GM23338 (cell line): ENCODE results near the gene KIF24. TPM values are rescaled to one million over a fixed set of nuclear protein-coding genes. Genes with fewer than 3 reads are reported as not detected.

Experiments used
- ATAC-seq: fragments of 200-7000 bp; cut with Tn5 transposase; 3 replicates; pipeline ENCODE4 v1.9.1; 2020
- DNase-seq: peaks from one replicate; pipeline ENCODE4 v3.0.0-alpha.2; 2015; ENCODE audit warnings: low spot score
- H2AFZ ChIP-seq: fragments of 200-600 bp; sonication (generic); 2 replicates; pipeline ENCODE4 v1.8.0; 2016; ENCODE audit warnings: antibody characterized with exemption, mild to moderate bottlenecking, moderate library complexity
- H3F3A ChIP-seq: fragments of 200-600 bp; sonication (generic); replicated peaks from 2 replicates; pipeline ENCODE4 v1.8.0; 2017; ENCODE audit warnings: antibody characterized with exemption, mixed run types, low read depth
- H3K27ac ChIP-seq: fragments of 200-600 bp; sonication (generic); 2 replicates; pipeline ENCODE4 v1.6.1; 2016; ENCODE audit warnings: low read depth
- H3K27me3 ChIP-seq: fragments of 200-600 bp; sonication (generic); 2 replicates; pipeline ENCODE4 v1.8.0; 2016; ENCODE audit warnings: mild to moderate bottlenecking, mixed run types, moderate library complexity; ENCODE audit not compliant: insufficient read depth
- H3K36me3 ChIP-seq: fragments of 200-600 bp; sonication (generic); 2 replicates; pipeline ENCODE4 v1.8.0; 2016; ENCODE audit warnings: mild to moderate bottlenecking; ENCODE audit not compliant: insufficient read depth
- H3K4me1 ChIP-seq: fragments of 200-600 bp; sonication (generic); 2 replicates; pipeline ENCODE4 v1.8.0; 2016; ENCODE audit warnings: mild to moderate bottlenecking, moderate library complexity; ENCODE audit not compliant: insufficient read depth
- H3K4me2 ChIP-seq: fragments of 200-600 bp; sonication (generic); 2 replicates; pipeline ENCODE4 v1.7.1; 2017; ENCODE audit warnings: mixed run types
- H3K4me3 ChIP-seq: fragments of 200-600 bp; sonication (generic); 2 replicates; pipeline ENCODE4 v1.6.1; 2016; ENCODE audit warnings: mixed run types
- H3K79me2 ChIP-seq: fragments of 200-600 bp; sonication (generic); replicated peaks from 2 replicates; pipeline ENCODE4 v1.8.0; 2017; ENCODE audit warnings: mild to moderate bottlenecking; ENCODE audit not compliant: insufficient read depth
- H3K9me2 ChIP-seq: fragments of 200-600 bp; sonication (generic); 2 replicates; pipeline ENCODE4 v1.8.0; 2017; ENCODE audit not compliant: insufficient read depth
- H4K20me1 ChIP-seq: fragments of 200-600 bp; sonication (generic); replicated peaks from 2 replicates; pipeline ENCODE4 v1.8.0; 2017; ENCODE audit warnings: mild to moderate bottlenecking; ENCODE audit not compliant: insufficient read depth
- H3K27ac Mint-ChIP-seq: 2 replicates; pipeline ENCODE4 v1.8.0; 2020; ENCODE audit warnings: inconsistent platforms, mild to moderate bottlenecking, moderate library complexity, mixed read lengths
- H3K27me3 Mint-ChIP-seq: 3 replicates; pipeline ENCODE4 v1.8.0; 2022; ENCODE audit warnings: low read depth, mild to moderate bottlenecking, moderate library complexity, mixed read lengths, inconsistent platforms; ENCODE audit not compliant: insufficient read depth, poor library complexity
- H3K36me3 Mint-ChIP-seq: 3 replicates; pipeline ENCODE4 v1.8.0; 2021; ENCODE audit warnings: low read depth, mild to moderate bottlenecking, inconsistent platforms, moderate library complexity, mixed read lengths
- H3K4me1 Mint-ChIP-seq: 3 replicates; pipeline ENCODE4 v1.8.0; 2020; ENCODE audit warnings: mild to moderate bottlenecking, inconsistent platforms, mixed read lengths
- H3K4me3 Mint-ChIP-seq: 3 replicates; pipeline ENCODE4 v1.8.0; 2021; ENCODE audit warnings: moderate library complexity, mild to moderate bottlenecking, inconsistent platforms, mixed read lengths
- H3K9me3 Mint-ChIP-seq: 3 replicates; pipeline ENCODE4 v1.8.0; 2020; ENCODE audit warnings: moderate library complexity, mild to moderate bottlenecking, inconsistent platforms, mixed read lengths
- CREB1 ChIP-seq: fragments of 250-450 bp; sonication (Bioruptor Pico); IDR thresholded peaks from 2 replicates; pipeline ENCODE4 v1.5.0; 2020; ENCODE audit warnings: low read depth, mild to moderate bottlenecking, moderate library complexity
- ETS1 ChIP-seq: IDR thresholded peaks from 2 replicates; pipeline ENCODE4 v1.6.1; 2016; ENCODE audit warnings: antibody characterized with exemption
- EZH2 ChIP-seq: fragments of 200-600 bp; sonication (generic); IDR thresholded peaks from one replicate; pipeline ENCODE4 v1.8.0; 2017; ENCODE audit warnings: antibody characterized with exemption, mild to moderate bottlenecking, low read depth; ENCODE audit not compliant: unreplicated experiment
- EZH2phosphoT487 ChIP-seq: fragments of 200-600 bp; sonication (generic); IDR thresholded peaks from one replicate; pipeline ENCODE4 v1.8.1; 2018; ENCODE audit warnings: antibody characterized with exemption; ENCODE audit not compliant: unreplicated experiment
- JUNB ChIP-seq: IDR thresholded peaks from one replicate; pipeline ENCODE4 v1.6.1; 2016; ENCODE audit warnings: antibody characterized with exemption; ENCODE audit not compliant: unreplicated experiment
- NANOG ChIP-seq: IDR thresholded peaks from 2 replicates; pipeline ENCODE4 v1.6.1; 2016; ENCODE audit warnings: antibody characterized with exemption, borderline replicate concordance
- POLR2AphosphoS5 ChIP-seq: IDR thresholded peaks from 2 replicates; pipeline ENCODE4 v1.6.1; 2016; ENCODE audit warnings: antibody characterized with exemption, low read depth
- STAT1 ChIP-seq: IDR thresholded peaks from one replicate; pipeline ENCODE4 v1.6.1; 2016; ENCODE audit warnings: antibody characterized with exemption; ENCODE audit not compliant: unreplicated experiment
- ZNF114 ChIP-seq: fragments of 250-450 bp; sonication (Bioruptor Pico); IDR thresholded peaks from 2 replicates; pipeline ENCODE4 v1.5.0; 2020; ENCODE audit warnings: mild to moderate bottlenecking, moderate library complexity
- ZNF331 ChIP-seq: fragments of 250-450 bp; sonication (Bioruptor Pico); IDR thresholded peaks from 2 replicates; pipeline ENCODE4 v1.5.0; 2020; ENCODE audit warnings: low read depth, mild to moderate bottlenecking, moderate library complexity
- ZNF462 ChIP-seq: fragments of 250-450 bp; sonication (Bioruptor Pico); IDR thresholded peaks from 2 replicates; pipeline ENCODE4 v1.5.0; 2020; ENCODE audit warnings: mild to moderate bottlenecking, moderate library complexity
- polyA plus RNA-seq: library from polyadenylated mRNA; unstranded; fragments of >200 nt; fragmentation: Nextera tagmentation; extraction: Ambion mirVana; gene quantifications from 2 replicates; pipeline ENCODE4 v1.2.1, GENCODE V29; 2016
- total RNA-seq: library from RNA; depleted of rRNA; stranded (reverse); fragments of >200 nt; shearing (Covaris generic); gene quantifications from 2 replicates; pipeline ENCODE4 v1.2.3, GENCODE V29; 2014
- TF ChIP-seq, protein P1 (sequence below): IDR thresholded peaks from one replicate; pipeline ENCODE4 v1.6.1; 2018; ENCODE audit warnings: antibody characterized with exemption; ENCODE audit not compliant: unreplicated experiment
- TF ChIP-seq, protein P2 (sequence below), 2 experiments: fragments of 200-600 bp in 1 of 2; sonication (generic) in 1 of 2; conservative IDR thresholded peaks; 2 replicates each; pipeline versions ENCODE4 v1.5.1 to v1.6.1; 2016 to 2017; ENCODE audit warnings: antibody characterized with exemption in 2 of 2, low read depth in 2 of 2, mild to moderate bottlenecking in 2 of 2, moderate library complexity in 1 of 2

KIF24 gene
- total and polyA plus RNA-seq, 2 experiments from 2014 or later: 1.3 to 4.4 TPM

DNA sequence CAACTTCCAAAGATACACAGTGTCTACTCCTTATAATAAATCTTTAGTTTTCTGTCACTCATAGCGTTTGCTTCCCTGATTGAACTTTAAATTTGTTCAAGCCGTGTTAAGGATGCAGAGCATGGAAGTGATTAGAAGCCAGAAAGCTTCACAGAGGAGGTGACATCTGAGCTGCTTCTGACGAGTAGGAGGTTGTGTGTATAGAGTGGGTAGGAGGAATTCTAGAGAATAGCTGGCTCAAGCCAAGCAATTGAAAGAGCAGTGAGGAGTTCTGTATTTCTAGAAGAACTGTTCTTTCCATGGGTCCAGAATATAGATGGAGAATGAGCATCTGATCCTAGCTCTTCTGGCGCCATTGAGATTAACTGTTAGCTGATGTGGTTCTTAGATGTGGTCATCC lies 6.3 kb upstream of the KIF24 start:
- TF ChIP-seq JUNB: no peak
- TF ChIP-seq, protein P1, sequence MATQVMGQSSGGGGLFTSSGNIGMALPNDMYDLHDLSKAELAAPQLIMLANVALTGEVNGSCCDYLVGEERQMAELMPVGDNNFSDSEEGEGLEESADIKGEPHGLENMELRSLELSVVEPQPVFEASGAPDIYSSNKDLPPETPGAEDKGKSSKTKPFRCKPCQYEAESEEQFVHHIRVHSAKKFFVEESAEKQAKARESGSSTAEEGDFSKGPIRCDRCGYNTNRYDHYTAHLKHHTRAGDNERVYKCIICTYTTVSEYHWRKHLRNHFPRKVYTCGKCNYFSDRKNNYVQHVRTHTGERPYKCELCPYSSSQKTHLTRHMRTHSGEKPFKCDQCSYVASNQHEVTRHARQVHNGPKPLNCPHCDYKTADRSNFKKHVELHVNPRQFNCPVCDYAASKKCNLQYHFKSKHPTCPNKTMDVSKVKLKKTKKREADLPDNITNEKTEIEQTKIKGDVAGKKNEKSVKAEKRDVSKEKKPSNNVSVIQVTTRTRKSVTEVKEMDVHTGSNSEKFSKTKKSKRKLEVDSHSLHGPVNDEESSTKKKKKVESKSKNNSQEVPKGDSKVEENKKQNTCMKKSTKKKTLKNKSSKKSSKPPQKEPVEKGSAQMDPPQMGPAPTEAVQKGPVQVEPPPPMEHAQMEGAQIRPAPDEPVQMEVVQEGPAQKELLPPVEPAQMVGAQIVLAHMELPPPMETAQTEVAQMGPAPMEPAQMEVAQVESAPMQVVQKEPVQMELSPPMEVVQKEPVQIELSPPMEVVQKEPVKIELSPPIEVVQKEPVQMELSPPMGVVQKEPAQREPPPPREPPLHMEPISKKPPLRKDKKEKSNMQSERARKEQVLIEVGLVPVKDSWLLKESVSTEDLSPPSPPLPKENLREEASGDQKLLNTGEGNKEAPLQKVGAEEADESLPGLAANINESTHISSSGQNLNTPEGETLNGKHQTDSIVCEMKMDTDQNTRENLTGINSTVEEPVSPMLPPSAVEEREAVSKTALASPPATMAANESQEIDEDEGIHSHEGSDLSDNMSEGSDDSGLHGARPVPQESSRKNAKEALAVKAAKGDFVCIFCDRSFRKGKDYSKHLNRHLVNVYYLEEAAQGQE: no peak
- no peak for TF ChIP-seq POLR2AphosphoS5
- no peak for TF ChIP-seq EZH2phosphoT487
- no peak for TF ChIP-seq NANOG
- no peak for TF ChIP-seq ZNF331
- TF ChIP-seq, protein P2, sequence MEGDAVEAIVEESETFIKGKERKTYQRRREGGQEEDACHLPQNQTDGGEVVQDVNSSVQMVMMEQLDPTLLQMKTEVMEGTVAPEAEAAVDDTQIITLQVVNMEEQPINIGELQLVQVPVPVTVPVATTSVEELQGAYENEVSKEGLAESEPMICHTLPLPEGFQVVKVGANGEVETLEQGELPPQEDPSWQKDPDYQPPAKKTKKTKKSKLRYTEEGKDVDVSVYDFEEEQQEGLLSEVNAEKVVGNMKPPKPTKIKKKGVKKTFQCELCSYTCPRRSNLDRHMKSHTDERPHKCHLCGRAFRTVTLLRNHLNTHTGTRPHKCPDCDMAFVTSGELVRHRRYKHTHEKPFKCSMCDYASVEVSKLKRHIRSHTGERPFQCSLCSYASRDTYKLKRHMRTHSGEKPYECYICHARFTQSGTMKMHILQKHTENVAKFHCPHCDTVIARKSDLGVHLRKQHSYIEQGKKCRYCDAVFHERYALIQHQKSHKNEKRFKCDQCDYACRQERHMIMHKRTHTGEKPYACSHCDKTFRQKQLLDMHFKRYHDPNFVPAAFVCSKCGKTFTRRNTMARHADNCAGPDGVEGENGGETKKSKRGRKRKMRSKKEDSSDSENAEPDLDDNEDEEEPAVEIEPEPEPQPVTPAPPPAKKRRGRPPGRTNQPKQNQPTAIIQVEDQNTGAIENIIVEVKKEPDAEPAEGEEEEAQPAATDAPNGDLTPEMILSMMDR (conservative IDR thresholded peaks at IDR 0.05; ENCODE audit: low read depth in 2 of 2): no peak
- TF ChIP-seq CREB1: no peak
- TF ChIP-seq ZNF114 (CRISPR knock-in tag): no peak
- TF ChIP-seq ZNF462 (CRISPR knock-in tag): no peak
- no peak for TF ChIP-seq STAT1
- no peak for TF ChIP-seq ETS1
- TF ChIP-seq EZH2: no peak
- Histone ChIP-seq H3F3A (0 out of 2 replicates have a peak, but pooled peaks cover 2% of the 10 kb centered on the region), H3K36me3 (no peaks in the 10 kb centered on the region), H3K4me2 (0 out of 2 replicates have a peak overlapping the region, but pooled peaks have one; percentile 33), H4K20me1 (no peaks in the 10 kb centered on the region; the same call in 1 of the 2 replicates), H3K9me2 (no peaks in the 10 kb centered on the region), H3K27ac (no peak overlapping the region), H3K4me3 (no peak overlapping the region), H2AFZ (no peak overlapping the region), H3K4me1 (peaks cover 19% of the 10 kb centered on the region), H3K79me2 (peaks cover 5% of the 10 kb centered on the region; the same call in 1 of the 2 replicates), H3K27me3 (no peaks in the 10 kb centered on the region)
- DNase-seq (no peak), ATAC-seq (no peak)
- no peak overlapping the region for H3K27ac Mint-ChIP-seq
- H3K27me3 Mint-ChIP-seq: peaks cover 4% of the 10 kb centered on the region
- H3K4me3 Mint-ChIP-seq: no peak overlapping the region
- H3K9me3 Mint-ChIP-seq: no peaks in the 10 kb centered on the region
- H3K36me3 Mint-ChIP-seq: peaks cover 16% of the 10 kb centered on the region; the same call in 2 of the 3 replicates
- H3K4me1 Mint-ChIP-seq: peaks cover 24% of the 10 kb centered on the region
